DOHH2 (cell line): ENCODE data around the gene NAIF1.

Experiments
- H3F3A ChIP-seq: fragments of 200-600 bp; sonication (generic), shearing (Covaris generic); 2 replicates; pipeline ENCODE4 v1.6.0; 2016; ENCODE audit warnings: antibody characterized with exemption, mild to moderate bottlenecking; ENCODE audit not compliant: control insufficient read depth, insufficient read depth
- H3K27ac ChIP-seq: fragments of 200-600 bp; sonication (generic); 2 replicates; pipeline ENCODE4 v1.5.1; 2014; ENCODE audit warnings: low read depth, mild to moderate bottlenecking, low read length, moderate library complexity
- H3K27me3 ChIP-seq: fragments of 200-600 bp; sonication (generic); 2 replicates; pipeline ENCODE4 v1.6.1; 2014; ENCODE audit warnings: mild to moderate bottlenecking, low read length, mixed read lengths; ENCODE audit not compliant: control insufficient read depth
- H3K36me3 ChIP-seq: fragments of 200-600 bp; sonication (generic); 2 replicates; pipeline ENCODE4 v1.6.1; 2014; ENCODE audit warnings: mild to moderate bottlenecking, low read length, moderate library complexity, mixed read lengths; ENCODE audit not compliant: control insufficient read depth
- H3K4me1 ChIP-seq: fragments of 200-600 bp; sonication (generic); 2 replicates; pipeline ENCODE4 v1.6.1; 2014; ENCODE audit warnings: mild to moderate bottlenecking, low read length, mixed read lengths; ENCODE audit not compliant: control insufficient read depth
- H3K4me2 ChIP-seq: fragments of 200-600 bp; sonication (generic); 2 replicates; pipeline ENCODE4 v1.6.0; 2014; ENCODE audit warnings: mild to moderate bottlenecking, low read length, moderate library complexity
- H3K4me3 ChIP-seq: fragments of 200-600 bp; sonication (generic); 2 replicates; pipeline ENCODE4 v1.5.1; 2014; ENCODE audit warnings: mild to moderate bottlenecking, low read length, mixed read lengths
- H3K79me2 ChIP-seq: fragments of 200-600 bp; sonication (generic); 2 replicates; pipeline ENCODE4 v1.6.1; 2014; ENCODE audit warnings: mild to moderate bottlenecking, low read length, mixed read lengths; ENCODE audit not compliant: control insufficient read depth
- H3K9me2 ChIP-seq: fragments of 200-600 bp; sonication (generic); replicated peaks from 2 replicates; pipeline ENCODE4 v1.6.1; 2014; ENCODE audit warnings: mild to moderate bottlenecking, low read length, mixed read lengths; ENCODE audit not compliant: control insufficient read depth
- H3K9me3 ChIP-seq: fragments of 200-600 bp; sonication (generic); 2 replicates; pipeline ENCODE4 v1.6.1; 2014; ENCODE audit warnings: antibody characterized with exemption, low read length, mixed read lengths; ENCODE audit not compliant: control insufficient read depth, insufficient read depth
- H4K20me1 ChIP-seq: fragments of 200-600 bp; sonication (generic); 2 replicates; pipeline ENCODE4 v1.6.0; 2014; ENCODE audit warnings: low read depth, mild to moderate bottlenecking, antibody characterized with exemption, low read length, moderate library complexity; ENCODE audit not compliant: control insufficient read depth, insufficient read depth
- EZH2phosphoT487 ChIP-seq: fragments of 200-600 bp; sonication (generic); IDR thresholded peaks from 2 replicates; pipeline ENCODE4 v1.6.1; 2017; ENCODE audit warnings: borderline replicate concordance, mild to moderate bottlenecking, antibody characterized with exemption, low read length, moderate library complexity, mixed read lengths
- TF ChIP-seq, protein P1 (sequence below): fragments of 200-600 bp; sonication (generic); IDR thresholded peaks from one replicate; pipeline ENCODE4 v1.5.1; 2014; ENCODE audit warnings: antibody characterized with exemption, mild to moderate bottlenecking, low read depth, low read length; ENCODE audit not compliant: poor library complexity, severe bottlenecking

NAIF1 gene

GRCh38 chr9:128088253-128088945 is 21.3 kb upstream of the NAIF1 start:
- Histone ChIP-seq H3K9me3 (no peaks in the 10 kb centered on the region), H3F3A (peaks cover 4% of the 10 kb centered on the region), H3K4me1 (peaks cover 14% of the 10 kb centered on the region), H4K20me1 (peaks cover 1% of the 10 kb centered on the region; the same call in 1 of the 2 replicates), H3K27me3 (no peaks in the 10 kb centered on the region), H3K4me3 (no peak overlapping the region), H3K27ac (no peak overlapping the region), H3K4me2 (no peak overlapping the region), H3K36me3 (peaks cover 5% of the 10 kb centered on the region), H3K9me2 (no peaks in the 10 kb centered on the region), H3K79me2 (peaks cover 58% of the 10 kb centered on the region)
- TF ChIP-seq, protein P1, sequence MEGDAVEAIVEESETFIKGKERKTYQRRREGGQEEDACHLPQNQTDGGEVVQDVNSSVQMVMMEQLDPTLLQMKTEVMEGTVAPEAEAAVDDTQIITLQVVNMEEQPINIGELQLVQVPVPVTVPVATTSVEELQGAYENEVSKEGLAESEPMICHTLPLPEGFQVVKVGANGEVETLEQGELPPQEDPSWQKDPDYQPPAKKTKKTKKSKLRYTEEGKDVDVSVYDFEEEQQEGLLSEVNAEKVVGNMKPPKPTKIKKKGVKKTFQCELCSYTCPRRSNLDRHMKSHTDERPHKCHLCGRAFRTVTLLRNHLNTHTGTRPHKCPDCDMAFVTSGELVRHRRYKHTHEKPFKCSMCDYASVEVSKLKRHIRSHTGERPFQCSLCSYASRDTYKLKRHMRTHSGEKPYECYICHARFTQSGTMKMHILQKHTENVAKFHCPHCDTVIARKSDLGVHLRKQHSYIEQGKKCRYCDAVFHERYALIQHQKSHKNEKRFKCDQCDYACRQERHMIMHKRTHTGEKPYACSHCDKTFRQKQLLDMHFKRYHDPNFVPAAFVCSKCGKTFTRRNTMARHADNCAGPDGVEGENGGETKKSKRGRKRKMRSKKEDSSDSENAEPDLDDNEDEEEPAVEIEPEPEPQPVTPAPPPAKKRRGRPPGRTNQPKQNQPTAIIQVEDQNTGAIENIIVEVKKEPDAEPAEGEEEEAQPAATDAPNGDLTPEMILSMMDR: no peak
- no peak for TF ChIP-seq EZH2phosphoT487

DNA sequence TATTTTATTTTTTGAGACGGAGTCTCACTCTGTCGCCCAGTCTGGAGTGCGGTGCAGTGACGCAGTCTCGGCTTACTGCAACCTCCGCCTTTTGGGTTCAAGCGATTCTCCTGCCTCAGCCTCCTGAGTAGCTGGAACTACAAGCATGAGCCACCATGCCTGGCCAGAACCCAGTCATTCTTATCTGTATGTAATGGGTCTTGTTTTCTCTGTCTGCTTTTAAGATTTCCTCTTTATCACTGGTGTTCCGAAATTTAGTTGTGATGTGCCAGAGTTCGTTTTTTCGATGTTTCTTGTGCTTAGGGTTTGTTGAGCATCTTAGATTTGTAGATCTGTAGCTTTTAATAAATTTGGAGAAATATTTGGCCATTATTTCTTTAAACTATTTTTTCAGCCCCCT is 20.1 kb upstream of the NAIF1 start:
- Histone ChIP-seq H3K9me3 (no peaks in the 10 kb centered on the region), H3K9me2 (no peaks in the 10 kb centered on the region), H3F3A (0 out of 2 replicates have a peak, but pooled peaks cover 2% of the 10 kb centered on the region), H3K4me2 (no peak overlapping the region), H3K27ac (no peak overlapping the region), H3K4me3 (no peak overlapping the region), H4K20me1 (no peaks in the 10 kb centered on the region; the same call in 1 of the 2 replicates), H3K27me3 (no peaks in the 10 kb centered on the region), H3K79me2 (peaks cover 54% of the 10 kb centered on the region), H3K36me3 (peaks cover 5% of the 10 kb centered on the region), H3K4me1 (peaks cover 3% of the 10 kb centered on the region)
- no peak for TF ChIP-seq EZH2phosphoT487
- TF ChIP-seq, protein P1: no peak

DNA sequence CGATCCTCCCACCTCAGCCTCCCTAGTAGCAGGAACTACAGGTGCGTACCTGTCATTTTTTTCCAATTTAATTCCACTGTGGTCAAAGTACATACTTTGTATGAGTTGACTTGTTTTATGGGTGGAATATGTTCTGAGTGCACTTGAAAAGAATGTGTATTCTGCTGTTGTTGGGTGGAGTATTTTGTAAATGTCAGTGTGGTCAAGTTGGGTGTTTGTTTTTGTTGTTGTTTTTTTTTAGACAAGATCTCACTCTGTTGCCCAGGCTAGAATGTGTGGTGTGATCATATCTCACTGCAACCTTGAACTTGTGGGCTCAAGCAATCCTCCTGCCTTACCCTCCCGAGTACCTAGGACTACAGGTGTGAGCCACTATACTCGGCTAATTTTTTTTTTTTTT is 18.8 kb upstream of the NAIF1 start:
- Histone ChIP-seq H3K9me3 (no peaks in the 10 kb centered on the region), H3K9me2 (no peaks in the 10 kb centered on the region), H3K27me3 (no peaks in the 10 kb centered on the region), H3K4me3 (no peak overlapping the region), H3F3A (peaks cover 5% of the 10 kb centered on the region; the same call in 1 of the 2 replicates), H3K4me2 (no peak overlapping the region), H3K36me3 (peaks cover 5% of the 10 kb centered on the region), H3K27ac (no peak overlapping the region), H3K4me1 (no peaks in the 10 kb centered on the region), H3K79me2 (peaks cover 51% of the 10 kb centered on the region), H4K20me1 (no peaks in the 10 kb centered on the region; the same call in 1 of the 2 replicates)
- TF ChIP-seq EZH2phosphoT487: no peak
- TF ChIP-seq, protein P1: no peak
